ENCODE results near the gene CFAP97D2. TPM values are rescaled to one million over a fixed set of nuclear protein-coding genes. Genes with fewer than 3 reads are reported as not detected.
"Not testable (repeated sequence)": the region's sequence is repeated elsewhere in the genome, so short reads cannot be mapped to it uniquely, and the experiment has no call there.

Gene CFAP97D2
- polyA plus RNA-seq, 1 donor (not counting 4 experiments of a cell fraction or from before 2014, with no cell fraction given): not detected

- H3K9me1 ChIP-seq (ENCODE audit: control insufficient read depth, extremely low read depth, insufficient read depth, low read length); H2AFZ ChIP-seq (ENCODE audit: control insufficient read depth, low read length): not testable (repeated sequence)
These were observed 45.5 kb upstream of the CFAP97D2 start for GRCh38 chr13:114133552-114133951.

GRCh38 chr13:114134111-114134943, 44.7 kb upstream of the CFAP97D2 start:
- dilution Hi-C loops (cut with MboI; ENCODE audit: extremely low pct_ligation_motif_present, low sequenced_read_pairs): no loop called here

More at GRCh38 chr13:114133552-114133951, 45.5 kb upstream of the CFAP97D2 start:
- H3K4me2 ChIP-seq (ENCODE audit: control insufficient read depth, extremely low read depth, insufficient read depth, low read depth, low read length); dilution Hi-C loops (cut with MboI; ENCODE audit: extremely low pct_ligation_motif_present, low sequenced_read_pairs); H3K27ac ChIP-seq (ENCODE audit: control insufficient read depth, insufficient read depth, low read length); H4K20me1 ChIP-seq (ENCODE audit: control insufficient read depth, extremely low read depth, insufficient read depth, low read length); H3K4me3 ChIP-seq (ENCODE audit: control insufficient read depth in 2 of 3, extremely low read depth in 1 of 3, insufficient read depth in 2 of 3, low read depth in 1 of 3, low read length in 3 of 3); H3K36me3 ChIP-seq (ENCODE audit: control insufficient read depth in 2 of 2, extremely low read depth in 1 of 2, insufficient read depth in 2 of 2, low read length in 2 of 2); H3K9ac ChIP-seq (ENCODE audit: control insufficient read depth, extremely low read depth, insufficient read depth, low read length); H3K27me3 ChIP-seq (ENCODE audit: control insufficient read depth, extremely low read depth, insufficient read depth, low read length); H3K9me3 ChIP-seq (ENCODE audit: control insufficient read depth, low read depth, low read length); FAIRE-seq; DNase-seq (ENCODE audit: low read depth, low spot score): not testable (repeated sequence)
- peaks cover 13% of the 10 kb centered on the region for H3K4me1 ChIP-seq (ENCODE audit: control insufficient read depth, extremely low read depth, insufficient read depth, low read length)
- H3K79me2 ChIP-seq (ENCODE audit: control insufficient read depth, insufficient read depth, low read length): peaks cover 17% of the 10 kb centered on the region

More at GRCh38 chr13:114134111-114134943, 44.7 kb upstream of the CFAP97D2 start:
- no peak for DNase-seq (ENCODE audit: low read depth, low spot score)
- Histone ChIP-seq H3K4me3 (ENCODE audit: control insufficient read depth in 2 of 3, extremely low read depth in 1 of 3, insufficient read depth in 2 of 3, low read depth in 1 of 3, low read length in 3 of 3) (no peak overlapping the region), H3K9me3 (ENCODE audit: control insufficient read depth, low read depth, low read length) (no peaks in the 10 kb centered on the region), H3K27me3 (ENCODE audit: control insufficient read depth, extremely low read depth, insufficient read depth, low read length) (no peaks in the 10 kb centered on the region), H3K79me2 (ENCODE audit: control insufficient read depth, insufficient read depth, low read length) (peaks cover 12% of the 10 kb centered on the region), H4K20me1 (ENCODE audit: control insufficient read depth, extremely low read depth, insufficient read depth, low read length) (no peaks in the 10 kb centered on the region), H3K4me1 (ENCODE audit: control insufficient read depth, extremely low read depth, insufficient read depth, low read length) (peaks cover 13% of the 10 kb centered on the region), H3K9me1 (ENCODE audit: control insufficient read depth, extremely low read depth, insufficient read depth, low read length) (no peaks in the 10 kb centered on the region), H3K27ac (ENCODE audit: control insufficient read depth, insufficient read depth, low read length) (no peak overlapping the region), H3K36me3 (ENCODE audit: control insufficient read depth in 2 of 2, extremely low read depth in 1 of 2, insufficient read depth in 2 of 2, low read length in 2 of 2) (no peaks in the 10 kb centered on the region), H3K4me2 (ENCODE audit: control insufficient read depth, extremely low read depth, insufficient read depth, low read depth, low read length) (no peak overlapping the region), H3K9ac (ENCODE audit: control insufficient read depth, extremely low read depth, insufficient read depth, low read length) (no peak overlapping the region), H2AFZ (ENCODE audit: control insufficient read depth, low read length) (no peak overlapping the region)
- no peak for FAIRE-seq
- no peak for TF ChIP-seq EZH2 (IDR thresholded peaks at IDR 0.05; ENCODE audit: low read length)
- TF ChIP-seq CTCF (optimal IDR thresholded peaks at IDR 0.05 in 1 of 3, IDR thresholded peaks at IDR 0.05 in 1 of 3, conservative IDR thresholded peaks at IDR 0.05 in 1 of 3; ENCODE audit: extremely low read depth in 1 of 3, insufficient read depth in 2 of 3, low read length in 3 of 3): no peak

All from keratinocyte (primary cell).